GM12801 (cell line): ENCODE measurements around the gene PRLH.

ENCODE experiments used
- TF ChIP-seq, protein P1 (sequence below): IDR thresholded peaks from one replicate; pipeline ENCODE4 v1.5.1; 2011; ENCODE audit warnings: control low read depth; ENCODE audit not compliant: insufficient read length; ENCODE audit errors: extremely low read depth

Gene PRLH, protein sequence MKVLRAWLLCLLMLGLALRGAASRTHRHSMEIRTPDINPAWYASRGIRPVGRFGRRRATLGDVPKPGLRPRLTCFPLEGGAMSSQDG

DNA sequence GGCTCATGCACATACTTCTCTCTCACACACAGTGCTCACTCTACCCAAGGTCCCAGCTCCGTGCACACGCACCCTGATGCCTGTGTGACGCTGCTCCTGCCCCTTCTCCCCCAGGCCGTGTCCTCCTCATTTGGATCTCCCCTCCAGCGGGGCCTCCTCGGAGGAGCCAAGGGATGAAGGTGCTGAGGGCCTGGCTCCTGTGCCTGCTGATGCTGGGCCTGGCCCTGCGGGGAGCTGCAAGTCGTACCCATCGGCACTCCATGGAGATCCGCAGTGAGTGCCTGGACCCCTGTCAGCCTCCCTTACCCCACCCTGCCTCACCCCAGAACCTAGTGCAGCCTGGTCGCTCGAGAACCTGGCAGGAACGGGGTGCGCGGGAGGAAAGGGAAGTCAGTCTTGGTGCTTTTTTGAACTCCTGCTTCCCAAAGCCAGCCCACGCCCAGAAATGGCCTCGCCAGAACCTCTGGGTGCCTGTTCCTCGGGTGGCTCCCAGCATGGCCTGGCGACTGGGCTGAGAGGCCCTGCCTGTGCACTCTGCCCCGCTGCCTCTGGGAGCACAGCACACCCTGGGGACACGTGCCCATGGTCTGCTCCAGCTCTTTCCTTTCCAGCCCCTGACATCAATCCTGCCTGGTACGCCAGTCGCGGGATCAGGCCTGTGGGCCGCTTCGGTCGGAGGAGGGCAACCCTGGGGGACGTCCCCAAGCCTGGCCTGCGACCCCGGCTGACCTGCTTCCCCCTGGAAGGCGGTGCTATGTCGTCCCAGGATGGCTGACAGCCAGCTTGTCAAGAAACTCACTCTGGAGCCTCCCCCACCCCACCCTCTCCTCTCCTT, at the start of gene PRLH:
PRLH (plus strand) TSS at position 174 of the 835 bp plus-strand sequence; CDS start at position 174, 0 bp downstream.
- TF ChIP-seq, protein P1, sequence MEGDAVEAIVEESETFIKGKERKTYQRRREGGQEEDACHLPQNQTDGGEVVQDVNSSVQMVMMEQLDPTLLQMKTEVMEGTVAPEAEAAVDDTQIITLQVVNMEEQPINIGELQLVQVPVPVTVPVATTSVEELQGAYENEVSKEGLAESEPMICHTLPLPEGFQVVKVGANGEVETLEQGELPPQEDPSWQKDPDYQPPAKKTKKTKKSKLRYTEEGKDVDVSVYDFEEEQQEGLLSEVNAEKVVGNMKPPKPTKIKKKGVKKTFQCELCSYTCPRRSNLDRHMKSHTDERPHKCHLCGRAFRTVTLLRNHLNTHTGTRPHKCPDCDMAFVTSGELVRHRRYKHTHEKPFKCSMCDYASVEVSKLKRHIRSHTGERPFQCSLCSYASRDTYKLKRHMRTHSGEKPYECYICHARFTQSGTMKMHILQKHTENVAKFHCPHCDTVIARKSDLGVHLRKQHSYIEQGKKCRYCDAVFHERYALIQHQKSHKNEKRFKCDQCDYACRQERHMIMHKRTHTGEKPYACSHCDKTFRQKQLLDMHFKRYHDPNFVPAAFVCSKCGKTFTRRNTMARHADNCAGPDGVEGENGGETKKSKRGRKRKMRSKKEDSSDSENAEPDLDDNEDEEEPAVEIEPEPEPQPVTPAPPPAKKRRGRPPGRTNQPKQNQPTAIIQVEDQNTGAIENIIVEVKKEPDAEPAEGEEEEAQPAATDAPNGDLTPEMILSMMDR: no peak

DNA sequence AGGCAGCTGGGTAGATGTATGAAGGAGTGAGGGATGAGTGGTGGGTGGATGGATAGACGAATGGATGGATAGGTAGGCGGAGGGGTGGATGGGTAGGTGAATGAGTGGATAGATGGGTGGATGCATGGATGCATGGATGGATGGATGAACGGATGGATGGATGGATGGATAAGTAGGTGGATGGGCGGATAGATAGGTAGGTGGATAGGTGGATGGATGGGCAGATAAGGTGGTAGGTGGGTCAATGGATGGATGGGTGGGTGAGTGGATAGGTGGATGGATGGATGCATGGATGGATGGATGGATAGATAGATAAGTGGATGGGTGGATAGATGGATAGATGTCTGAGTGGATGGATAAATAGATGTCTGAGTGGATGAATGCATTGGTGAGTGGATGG, 49.2 kb upstream of the PRLH start:
- TF ChIP-seq, protein P1: no peak

- TF ChIP-seq, protein P1: no peak
These were observed 48.4 kb upstream of the PRLH start for GRCh38 chr2:237517990-237518389.

DNA sequence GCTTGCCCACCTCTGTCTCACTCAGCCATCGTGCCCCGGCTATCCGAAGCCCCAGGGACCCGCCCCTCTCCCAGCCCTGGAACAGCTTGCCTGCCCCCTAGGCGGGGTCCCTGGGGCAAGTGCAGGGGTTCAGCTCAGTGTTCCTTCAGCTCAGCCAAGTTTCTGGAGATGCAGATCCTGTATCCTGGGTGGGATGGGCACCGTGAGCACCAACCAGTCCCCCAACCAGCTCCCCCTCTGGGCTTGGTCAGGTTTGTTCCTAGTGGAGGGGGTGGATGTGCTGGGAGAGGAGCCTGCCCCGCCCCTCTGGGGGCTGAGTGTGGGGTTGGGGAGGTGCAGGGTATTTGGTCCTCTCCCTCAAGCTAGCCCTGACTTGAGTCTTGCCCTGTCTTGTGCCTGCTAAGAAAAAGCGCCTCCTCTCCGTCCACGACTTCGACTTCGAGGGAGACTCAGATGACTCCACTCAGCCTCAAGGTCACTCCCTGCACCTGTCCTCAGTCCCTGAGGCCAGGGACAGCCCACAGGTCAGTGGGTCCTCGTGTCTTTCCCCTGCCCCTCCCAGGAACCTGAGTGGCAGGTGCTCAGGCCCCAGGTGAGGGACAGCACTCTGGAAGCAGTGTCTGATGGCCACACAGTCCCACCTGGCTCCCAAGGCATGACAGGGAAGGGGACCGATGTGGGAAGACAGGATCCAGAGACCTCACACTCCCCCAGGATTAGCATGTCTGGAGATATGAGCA, 46.7 kb upstream of the PRLH start:
- TF ChIP-seq, protein P1: no peak

DNA sequence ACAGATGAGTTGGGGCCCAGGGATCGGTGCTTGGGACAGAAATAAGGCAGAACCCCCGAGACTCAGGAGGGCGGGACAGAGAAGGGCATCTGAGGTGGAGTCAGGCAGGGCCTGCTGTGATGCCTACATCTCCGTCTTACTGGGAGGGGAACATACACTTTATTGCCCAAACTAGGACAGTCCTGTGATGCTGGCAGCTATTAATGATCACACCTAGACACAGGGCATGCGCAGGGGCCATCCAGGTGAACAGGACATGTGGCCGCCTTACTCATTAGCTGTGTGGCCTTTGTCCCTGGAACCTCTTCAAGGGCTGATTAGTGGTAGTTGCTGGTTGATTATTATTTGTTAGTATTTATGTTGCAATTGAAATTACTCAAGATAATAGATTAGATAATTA, 46.1 kb upstream of the PRLH start:
- TF ChIP-seq, protein P1: no peak

GRCh38 chr2:237524631-237525030, 41.7 kb upstream of the PRLH start:
- TF ChIP-seq, protein P1: no peak

DNA sequence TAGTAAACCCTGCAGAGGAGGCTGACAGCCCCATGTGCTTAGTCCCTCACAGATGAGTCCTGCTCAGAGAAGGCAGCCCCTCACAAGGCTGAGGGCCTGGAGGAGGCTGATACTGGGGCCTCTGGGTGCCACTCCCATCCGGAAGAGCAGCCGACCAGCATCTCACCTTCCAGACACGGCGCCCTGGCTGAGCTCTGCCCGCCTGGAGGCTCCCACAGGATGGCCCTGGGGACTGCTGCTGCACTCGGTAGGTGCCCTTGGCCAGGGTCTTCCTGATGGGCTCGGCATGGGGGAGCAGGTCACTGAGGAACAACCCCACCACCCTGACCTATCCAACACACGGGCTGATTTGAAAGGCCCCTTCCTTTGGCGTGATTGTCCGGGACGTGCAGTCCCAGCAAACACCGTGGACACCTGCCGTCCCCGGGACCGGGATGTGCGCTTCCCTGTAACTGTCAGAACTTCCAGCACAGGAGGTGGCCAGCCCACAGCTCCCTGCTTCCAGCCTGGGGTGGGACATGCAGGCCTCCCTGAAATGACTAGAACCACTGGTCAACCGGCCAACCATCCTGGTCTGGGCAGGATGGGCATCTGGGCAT, 40.7 kb upstream of the PRLH start:
- TF ChIP-seq, protein P1: no peak
